ENCODE results near the gene PACRG. TPM values are rescaled to one million over a fixed set of nuclear protein-coding genes. Genes with fewer than 3 reads are reported as not detected.

The PACRG gene
- total RNA-seq, 4 donors from 2014 or later: 0.95 to 1.3 TPM; not detected in 2

DNA sequence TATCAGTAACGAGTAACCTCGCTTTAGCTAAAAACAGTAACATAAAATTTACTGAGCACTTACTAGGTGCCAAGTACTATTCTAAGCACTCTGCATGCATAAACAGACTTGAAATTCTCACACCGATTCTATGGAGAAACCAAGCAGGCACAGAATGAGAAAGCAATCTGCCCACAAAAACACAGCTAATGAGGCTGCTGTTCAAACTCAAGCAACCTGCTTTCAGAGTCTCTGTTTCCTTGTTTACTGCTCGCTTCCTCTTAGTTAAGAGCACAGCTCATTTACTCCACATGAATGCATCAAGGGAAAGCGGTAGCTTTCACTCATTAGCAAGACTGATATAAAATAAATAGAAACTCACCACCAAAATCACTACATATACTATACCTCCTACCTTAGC lies 37.6 kb upstream of the PACRG start:
- Histone ChIP-seq H3K27me3 (no peaks in the 10 kb centered on the region), H3K4me3 (no peak overlapping the region), H3K4me1 (peaks cover 0 to 22% (median 0%) of the 10 kb centered on the region in 3 donors), H3K27ac (no peak overlapping the region), H3K36me3 (no peaks in the 10 kb centered on the region), H3K9me3 (no peaks in the 10 kb centered on the region)
- intact Hi-C loops (cut with DNase I): no loop called here
- 60 to 62% methylated on average over 5 of the region's 5 CpGs for WGBS, 2 donors
- DNase-seq: no peak
- no peak for TF ChIP-seq POLR2A (IDR thresholded peaks at IDR 0.05)

DNA sequence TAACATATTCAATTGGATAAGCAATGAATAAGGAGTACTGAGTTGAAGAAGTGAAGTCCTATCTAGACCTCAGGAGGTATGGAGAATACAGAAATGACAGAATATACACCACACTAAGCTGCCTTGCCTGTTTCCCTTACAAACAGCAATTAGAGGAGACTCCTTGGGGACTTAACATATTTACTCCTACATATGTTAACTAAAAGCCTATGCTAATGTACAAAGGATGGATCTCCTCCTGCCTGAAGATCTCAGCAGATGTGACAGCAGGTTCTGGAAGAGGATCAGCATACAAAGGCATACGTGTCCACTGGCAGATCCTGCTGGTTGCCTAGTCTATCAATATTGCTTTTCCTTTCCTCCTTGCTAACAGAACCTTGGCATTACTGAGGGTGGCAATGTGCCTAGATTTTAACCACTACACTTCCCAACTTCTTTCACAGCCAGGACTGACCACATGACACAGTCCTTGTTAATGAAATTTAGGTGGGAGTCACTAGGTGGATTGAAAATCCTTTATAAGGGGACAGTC lies 29.8 kb upstream of the PACRG start:
- H3K36me3 ChIP-seq: no peaks in the 10 kb centered on the region
- TF ChIP-seq, protein P1, sequence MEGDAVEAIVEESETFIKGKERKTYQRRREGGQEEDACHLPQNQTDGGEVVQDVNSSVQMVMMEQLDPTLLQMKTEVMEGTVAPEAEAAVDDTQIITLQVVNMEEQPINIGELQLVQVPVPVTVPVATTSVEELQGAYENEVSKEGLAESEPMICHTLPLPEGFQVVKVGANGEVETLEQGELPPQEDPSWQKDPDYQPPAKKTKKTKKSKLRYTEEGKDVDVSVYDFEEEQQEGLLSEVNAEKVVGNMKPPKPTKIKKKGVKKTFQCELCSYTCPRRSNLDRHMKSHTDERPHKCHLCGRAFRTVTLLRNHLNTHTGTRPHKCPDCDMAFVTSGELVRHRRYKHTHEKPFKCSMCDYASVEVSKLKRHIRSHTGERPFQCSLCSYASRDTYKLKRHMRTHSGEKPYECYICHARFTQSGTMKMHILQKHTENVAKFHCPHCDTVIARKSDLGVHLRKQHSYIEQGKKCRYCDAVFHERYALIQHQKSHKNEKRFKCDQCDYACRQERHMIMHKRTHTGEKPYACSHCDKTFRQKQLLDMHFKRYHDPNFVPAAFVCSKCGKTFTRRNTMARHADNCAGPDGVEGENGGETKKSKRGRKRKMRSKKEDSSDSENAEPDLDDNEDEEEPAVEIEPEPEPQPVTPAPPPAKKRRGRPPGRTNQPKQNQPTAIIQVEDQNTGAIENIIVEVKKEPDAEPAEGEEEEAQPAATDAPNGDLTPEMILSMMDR (IDR thresholded peaks at IDR 0.05): no peak
- no peak for TF ChIP-seq POLR2A (IDR thresholded peaks at IDR 0.05)
- H3K4me1 ChIP-seq: no peaks in the 10 kb centered on the region
- intact Hi-C loops (cut with DNase I): no loop called here
- no peak overlapping the region for H3K27ac ChIP-seq
- no peaks in the 10 kb centered on the region for H3K27me3 ChIP-seq
- DNase-seq: no peak
- H3K4me3 ChIP-seq: no peak overlapping the region
- no peaks in the 10 kb centered on the region for H3K9me3 ChIP-seq
- 40 to 74% methylated on average over 1 of the region's 1 CpG for WGBS, 2 donors

DNA sequence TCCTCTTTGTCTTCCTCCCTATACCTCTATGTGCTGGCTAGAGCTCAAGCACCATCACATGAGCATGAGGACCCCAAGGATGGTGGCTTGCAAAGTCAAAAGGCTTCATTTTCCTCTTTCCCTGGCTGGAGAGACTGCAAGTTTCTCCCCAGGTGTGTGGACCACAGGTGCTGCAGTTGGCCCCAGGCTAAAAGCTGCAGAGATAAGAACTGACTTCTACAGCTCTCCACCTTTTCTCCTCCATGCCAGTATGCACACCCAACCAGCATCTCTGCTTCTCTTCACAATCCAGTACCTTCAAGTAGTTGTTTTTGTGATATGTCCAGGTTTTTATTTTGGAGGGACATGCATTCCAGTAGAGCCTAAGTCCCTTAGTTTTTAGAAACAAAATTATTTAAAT lies 29.3 kb upstream of the PACRG start:
- no peaks in the 10 kb centered on the region for H3K4me1 ChIP-seq
- no peaks in the 10 kb centered on the region for H3K27me3 ChIP-seq
- no peak overlapping the region for H3K27ac ChIP-seq
- no peak overlapping the region for H3K4me3 ChIP-seq
- intact Hi-C loops (cut with DNase I): no loop called here
- H3K9me3 ChIP-seq: no peaks in the 10 kb centered on the region
- DNase-seq: no peak
- no peak for TF ChIP-seq POLR2A (IDR thresholded peaks at IDR 0.05)
- TF ChIP-seq, protein P1 (IDR thresholded peaks at IDR 0.05): no peak
- no peaks in the 10 kb centered on the region for H3K36me3 ChIP-seq

GRCh38 chr6:162699961-162700360 lies 27.8 kb upstream of the PACRG start:
- DNase-seq: no peak
- Histone ChIP-seq H3K4me1 (no peaks in the 10 kb centered on the region), H3K27me3 (no peaks in the 10 kb centered on the region), H3K27ac (no peak overlapping the region), H3K4me3 (no peak overlapping the region), H3K36me3 (no peaks in the 10 kb centered on the region), H3K9me3 (no peaks in the 10 kb centered on the region)
- WGBS, 2 donors: 62 to 73% methylated on average over 2 of the region's 2 CpGs
- intact Hi-C loops (cut with DNase I): no loop called here
- TF ChIP-seq, protein P1 (IDR thresholded peaks at IDR 0.05): no peak
- no peak for TF ChIP-seq POLR2A (IDR thresholded peaks at IDR 0.05)

GRCh38 chr6:162700966-162701365 lies 26.8 kb upstream of the PACRG start:
- H3K36me3 ChIP-seq: no peaks in the 10 kb centered on the region
- TF ChIP-seq, protein P1 (IDR thresholded peaks at IDR 0.05): no peak
- TF ChIP-seq POLR2A (IDR thresholded peaks at IDR 0.05): no peak
- intact Hi-C loops (cut with DNase I): no loop called here
- H3K4me1 ChIP-seq: no peaks in the 10 kb centered on the region
- H3K4me3 ChIP-seq: no peak overlapping the region
- no peak overlapping the region for H3K27ac ChIP-seq
- H3K27me3 ChIP-seq: no peaks in the 10 kb centered on the region
- DNase-seq: no peak
- WGBS, 2 donors: 71 to 90% methylated on average over 3 of the region's 3 CpGs
- H3K9me3 ChIP-seq: no peaks in the 10 kb centered on the region

DNA sequence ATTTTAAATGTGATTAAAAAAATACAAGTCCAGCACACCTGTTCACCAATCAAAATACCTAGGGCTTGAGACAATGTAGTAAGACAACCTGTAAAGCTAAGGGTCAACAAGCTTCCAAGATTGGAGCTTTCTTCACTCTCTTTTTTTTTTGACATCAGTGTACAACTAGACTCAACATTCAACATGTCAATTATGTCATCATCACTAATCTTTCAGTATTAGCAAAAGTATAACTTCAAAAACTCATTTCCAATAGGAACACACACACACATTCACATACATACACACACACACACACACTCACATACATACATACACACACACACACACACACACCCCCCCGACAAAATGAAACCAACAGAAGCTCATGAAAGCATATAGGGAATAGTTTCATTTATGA lies 26.2 kb upstream of the PACRG start:
- H3K27ac ChIP-seq: no peak overlapping the region
- no peaks in the 10 kb centered on the region for H3K27me3 ChIP-seq
- H3K36me3 ChIP-seq: no peaks in the 10 kb centered on the region
- H3K4me1 ChIP-seq: peaks cover 0 to 4% (median 0%) of the 10 kb centered on the region in 3 donors
- no peak for DNase-seq
- no peaks in the 10 kb centered on the region for H3K9me3 ChIP-seq
- WGBS, 2 donors: 68 to 90% methylated on average over 1 of the region's 1 CpG
- TF ChIP-seq POLR2A (IDR thresholded peaks at IDR 0.05): no peak
- TF ChIP-seq, protein P1 (IDR thresholded peaks at IDR 0.05): no peak
- intact Hi-C loops (cut with DNase I): no loop called here
- H3K4me3 ChIP-seq: no peak overlapping the region
